Lung (tissue), 10 donors: ENCODE measurements around the gene SRGAP2C. TPM values are rescaled to one million over a fixed set of nuclear protein-coding genes. Genes with fewer than 3 reads are reported as not detected.
"Not testable (repeated sequence)": the region's sequence is repeated elsewhere in the genome, so short reads cannot be mapped to it uniquely, and the experiment has no call there.

ENCODE experiments used
- ATAC-seq: fragments of 200-7000 bp; cut with Tn5 transposase; one replicate; pipeline ENCODE4 v1.9.1; 2020; ENCODE audit warnings: moderate number of reproducible peaks; ENCODE audit not compliant: insufficient read depth, low FRiP score
- DNase-seq, 3 donors: peaks; one replicate each; pipeline ENCODE4 v3.0.0-alpha.2; 2013 to 2017
- H3K27ac ChIP-seq, 2 donors: one replicate each; pipeline ENCODE4 v1.5.1; 2013; ENCODE audit warnings: mild to moderate bottlenecking in 2 of 2, moderate library complexity in 2 of 2, control low read depth in 1 of 2, inconsistent platforms in 1 of 2, low read depth in 1 of 2, low read length in 1 of 2
- H3K27me3 ChIP-seq, 3 donors: one replicate each; pipeline ENCODE4 v1.5.1; 2013; ENCODE audit warnings: low read length in 2 of 3; ENCODE audit not compliant: control insufficient read depth in 3 of 3, insufficient read depth in 3 of 3
- H3K36me3 ChIP-seq, 4 donors: one replicate each; pipeline ENCODE4 v1.5.1; 2013; ENCODE audit warnings: low read length in 4 of 4, mild to moderate bottlenecking in 1 of 4, moderate library complexity in 1 of 4; ENCODE audit not compliant: control insufficient read depth in 4 of 4, insufficient read depth in 4 of 4
- H3K4me1 ChIP-seq, 5 donors: one replicate each; pipeline ENCODE4 v1.5.1; 2013; ENCODE audit warnings: low read length in 5 of 5, mild to moderate bottlenecking in 2 of 5, moderate library complexity in 1 of 5; ENCODE audit not compliant: control insufficient read depth in 5 of 5, insufficient read depth in 5 of 5
- H3K4me3 ChIP-seq: one replicate; pipeline ENCODE4 v1.5.1; 2013; ENCODE audit warnings: mild to moderate bottlenecking, control low read depth, moderate library complexity
- H3K9ac ChIP-seq, 2 donors: one replicate each; pipeline ENCODE4 v1.5.1; 2013; ENCODE audit warnings: low read length in 2 of 2, control low read depth in 1 of 2; ENCODE audit not compliant: insufficient read depth in 1 of 2
- H3K9me3 ChIP-seq, 4 donors: one replicate each; pipeline ENCODE4 v1.5.1; 2013; ENCODE audit warnings: low read length in 3 of 4, mild to moderate bottlenecking in 1 of 4, moderate library complexity in 1 of 4; ENCODE audit not compliant: control insufficient read depth in 4 of 4, insufficient read depth in 3 of 4
- WGBS, 2 donors: extraction: QIAGEN DNeasy Blood & Tissue Kit; methylation state at CpG; one replicate each; pipeline ENCODE4 v1.1.7; 2013; 5-methylcytosine and 5-hydroxymethylcytosine counted together
- polyA plus RNA-seq, 2 donors: library from polyadenylated mRNA; stranded (reverse); fragments of 200-250 nt; gene quantifications; one replicate each; pipeline ENCODE4 v1.2.1, GENCODE V29; 2013
- total RNA-seq, 2 donors: library from RNA; depleted of rRNA in 1 of 2; stranded (reverse); fragments of >200 nt in 1 of 2; gene quantifications; one replicate each; pipeline ENCODE4 v1.2.1, GENCODE V29; 2014 to 2021
- donor health status: Bipolar disorder and iron deficiency.
- donor health status: healthy.
- donor health status: DM: yes; HTN: yes; CAD: no.

The SRGAP2C gene
- total and polyA plus RNA-seq, 4 donors = 3.9 to 34.6 (median 12.9) TPM

DNA sequence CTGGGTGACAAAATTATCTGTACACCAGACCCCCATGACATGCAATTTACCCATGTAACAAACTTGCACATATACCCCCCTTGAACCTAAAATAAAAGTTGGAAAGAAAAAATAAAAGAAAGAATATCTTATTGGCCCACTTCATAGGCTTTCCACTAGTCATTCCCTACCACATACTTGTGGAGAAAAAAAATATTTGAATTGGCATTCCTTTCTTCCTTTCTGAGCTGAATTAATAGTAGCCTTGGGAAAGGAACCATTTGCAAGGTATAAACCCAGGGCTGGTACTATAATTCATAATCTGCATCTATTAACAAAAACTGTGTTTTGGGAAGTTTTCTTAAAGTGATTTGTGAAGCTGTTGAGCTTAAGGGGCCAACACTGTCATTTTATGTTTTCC lies 140.0 kb downstream of the SRGAP2C start:
- not testable (repeated sequence) for H3K36me3 ChIP-seq, ATAC-seq, H3K4me3 ChIP-seq, H3K9ac ChIP-seq, DNase-seq, H3K27me3 ChIP-seq, H3K4me1 ChIP-seq, H3K27ac ChIP-seq, H3K9me3 ChIP-seq

- H3K9ac ChIP-seq, ATAC-seq: not testable (repeated sequence)
Measured at GRCh38 chr1:121332141-121332540, 147.4 kb downstream of the SRGAP2C start.

DNA sequence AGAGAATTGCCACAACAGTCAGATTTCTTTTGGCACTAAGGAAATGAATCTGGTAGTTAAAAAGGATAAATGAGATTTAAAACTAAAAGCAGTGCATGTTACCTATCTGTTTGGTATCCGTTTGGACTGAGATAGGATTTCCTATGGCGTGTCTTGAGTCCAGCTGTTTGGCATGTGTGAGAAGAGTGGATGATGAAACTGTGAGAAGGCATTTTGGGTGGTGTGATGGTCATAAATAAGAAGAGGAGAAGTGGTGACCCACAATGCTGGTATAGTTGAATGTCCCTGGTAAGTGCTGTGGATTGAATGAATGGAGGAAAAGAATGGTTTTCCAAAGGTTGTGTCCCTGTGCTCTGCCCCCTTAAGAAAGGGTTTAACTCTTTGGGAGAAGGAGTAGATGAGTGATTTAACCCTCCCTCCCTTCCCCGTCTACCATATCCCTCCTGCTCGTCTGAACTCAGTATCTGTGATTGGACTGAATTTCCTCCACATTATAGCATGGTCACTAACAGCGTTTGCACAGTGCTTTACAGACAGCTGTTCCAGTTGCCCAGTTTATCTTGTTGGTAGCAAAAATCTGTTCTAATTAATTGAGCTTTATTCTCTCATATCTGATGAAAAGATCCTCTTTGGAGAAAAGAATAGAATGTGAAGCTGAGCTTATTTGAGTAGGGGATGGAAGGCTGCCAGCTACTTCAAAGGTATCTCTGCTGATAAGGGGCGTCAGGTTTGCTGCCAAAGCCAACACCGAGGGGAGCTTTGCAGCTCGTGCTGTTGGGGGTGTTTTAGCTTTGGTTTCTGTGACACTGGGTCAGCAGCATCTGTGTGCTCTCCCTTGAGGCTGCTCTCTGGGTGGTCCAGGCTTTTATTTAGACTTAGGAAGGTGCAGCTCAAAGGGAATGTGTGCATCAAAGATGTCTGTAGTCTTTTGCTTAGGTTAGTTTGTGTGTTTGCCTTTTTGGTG lies 148.1 kb downstream of the SRGAP2C start:
- no CpG with 5 or more reads among the region's 8 CpGs for WGBS, 2 donors

More at GRCh38 chr1:121332141-121332540, 147.4 kb downstream of the SRGAP2C start:
- not testable (repeated sequence) for H3K9me3 ChIP-seq, H3K27ac ChIP-seq, H3K27me3 ChIP-seq, H3K4me3 ChIP-seq, H3K36me3 ChIP-seq, DNase-seq, H3K4me1 ChIP-seq

DNA sequence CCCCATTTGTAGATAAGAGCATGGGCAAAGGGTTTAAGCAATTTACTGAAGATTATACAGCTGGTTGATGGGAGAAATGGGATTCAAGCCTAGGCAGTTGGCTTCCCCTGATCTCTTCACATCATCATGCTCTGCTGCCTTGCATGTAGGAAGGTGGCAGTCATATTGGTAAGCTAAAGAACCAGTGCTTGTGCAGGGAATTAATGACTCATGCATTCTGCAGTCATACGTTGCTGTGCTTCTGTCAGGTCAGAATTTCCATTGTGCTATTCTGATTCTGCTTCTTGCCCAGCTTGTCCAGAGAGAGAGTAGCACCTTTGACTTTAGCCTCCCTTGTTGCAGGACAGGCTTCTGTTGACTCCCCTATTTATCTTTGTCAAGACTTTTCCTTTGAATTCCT lies 153.2 kb downstream of the SRGAP2C start:
- WGBS, 2 donors = no CpG with 5 or more reads among the region's 1 CpG
- not testable (repeated sequence) for DNase-seq, H3K4me1 ChIP-seq, H3K4me3 ChIP-seq, H3K36me3 ChIP-seq, H3K27me3 ChIP-seq, ATAC-seq, H3K9ac ChIP-seq, H3K27ac ChIP-seq, H3K9me3 ChIP-seq

More for the DNA sequence above, 148.1 kb downstream of the SRGAP2C start:
- H3K36me3 ChIP-seq, DNase-seq, H3K27me3 ChIP-seq, H3K27ac ChIP-seq, ATAC-seq, H3K9ac ChIP-seq, H3K9me3 ChIP-seq, H3K4me1 ChIP-seq, H3K4me3 ChIP-seq: not testable (repeated sequence)

DNA sequence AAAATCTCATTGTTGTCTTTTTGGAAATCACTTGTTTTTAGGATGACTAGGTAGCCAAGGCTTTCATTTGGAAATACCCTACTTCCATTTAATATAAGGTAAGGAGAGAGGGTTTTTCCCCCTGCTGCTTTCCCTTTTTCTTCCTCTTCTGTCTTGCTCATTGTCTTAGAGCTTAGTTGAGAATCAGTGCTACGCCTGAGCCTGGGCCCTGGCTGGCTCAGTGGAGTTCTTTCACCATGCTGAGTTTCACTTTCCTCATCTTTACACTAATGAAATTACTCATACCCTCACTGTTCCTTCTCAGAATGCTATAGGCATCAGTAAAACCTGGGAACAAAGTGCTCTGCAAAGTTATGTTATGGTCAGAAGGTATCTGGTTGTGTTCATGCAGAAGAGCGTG lies 154.8 kb downstream of the SRGAP2C start:
- not testable (repeated sequence) for H3K36me3 ChIP-seq, H3K4me1 ChIP-seq, DNase-seq, H3K9ac ChIP-seq, H3K27me3 ChIP-seq, H3K27ac ChIP-seq, H3K9me3 ChIP-seq, H3K4me3 ChIP-seq, ATAC-seq
- no CpG with 5 or more reads among the region's 2 CpGs for WGBS, 2 donors

DNA sequence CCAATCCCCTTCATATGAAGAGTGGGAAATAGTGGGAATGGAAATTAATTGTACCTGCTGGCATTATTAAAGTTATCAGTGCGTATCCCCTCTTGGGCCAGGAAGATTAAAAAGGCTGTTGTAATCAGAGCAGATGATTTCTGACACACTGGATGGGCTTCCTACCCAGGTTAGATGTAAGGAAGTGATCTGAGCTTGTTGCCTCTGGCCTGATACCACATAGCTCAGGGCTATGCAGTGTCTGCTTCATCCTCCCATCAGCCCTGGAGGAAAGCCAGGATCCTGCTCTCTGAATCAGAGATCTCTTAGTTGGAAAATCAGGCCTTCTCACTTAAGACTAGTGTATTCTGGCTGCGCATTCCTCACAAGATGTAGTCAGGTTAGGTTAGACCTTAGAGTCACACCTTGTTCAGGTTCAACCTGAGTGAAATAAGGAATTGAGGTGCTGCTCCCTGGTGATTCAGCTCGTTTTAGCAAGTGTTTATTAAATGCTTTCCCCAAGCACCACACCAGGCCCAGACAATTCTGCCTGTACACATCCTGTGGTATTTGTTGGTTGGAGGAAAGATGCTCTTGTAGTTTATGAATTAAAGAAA lies 158.6 kb downstream of the SRGAP2C start:
- not testable (repeated sequence) for H3K9ac ChIP-seq, H3K27me3 ChIP-seq, DNase-seq, H3K36me3 ChIP-seq, H3K9me3 ChIP-seq, H3K4me3 ChIP-seq, ATAC-seq, H3K27ac ChIP-seq, H3K4me1 ChIP-seq
- WGBS, 2 donors = 92 to 100% methylated on average over 1 of the region's 3 CpGs

GRCh38 chr1:121344355-121344754 lies 159.6 kb downstream of the SRGAP2C start:
- not testable (repeated sequence) for H3K27me3 ChIP-seq, H3K27ac ChIP-seq, DNase-seq, H3K9ac ChIP-seq, ATAC-seq, H3K9me3 ChIP-seq, H3K36me3 ChIP-seq, H3K4me3 ChIP-seq, H3K4me1 ChIP-seq
- WGBS, 2 donors = no CpG with 5 or more reads among the region's 3 CpGs

- not testable (repeated sequence) for H3K27ac ChIP-seq, H3K9ac ChIP-seq, ATAC-seq, H3K9me3 ChIP-seq, H3K4me3 ChIP-seq, H3K36me3 ChIP-seq, H3K27me3 ChIP-seq, H3K4me1 ChIP-seq
- DNase-seq = peak in 1 of 3 donors; percentile 0
- WGBS, 2 donors = 77 to 78% methylated on average over 2 to 3 of the region's 3 CpGs
Measured at GRCh38 chr1:121346654-121347053, 161.9 kb downstream of the SRGAP2C start.
